ENCODE measurements around the gene PLAAT2. TPM values are rescaled to one million over a fixed set of nuclear protein-coding genes. Genes with fewer than 3 reads are reported as not detected.

PLAAT2 gene
- polyA plus RNA-seq, 1 of the 3 experiments (the other 2 are of a cell fraction): 0.53 TPM

GRCh38 chr11:63510360-63511047 is 52.7 kb downstream of the PLAAT2 start:
- H3K4me1 ChIP-seq (ENCODE audit: control insufficient read depth in 1 of 2, insufficient read depth in 2 of 2, low read depth in 1 of 2, low read length in 1 of 2): peaks cover 0 to 3% of the 10 kb centered on the region in 2 experiments; a peak in 1 of 4 replicates
- WGBS (ENCODE audit: low lambda C conversion rate): 71% methylated on average over 6 of the region's 7 CpGs
- H3K36me3 ChIP-seq (replicated peaks in 1 of 2; ENCODE audit: control insufficient read depth in 1 of 2, insufficient read depth in 2 of 2, low read length in 1 of 2): no peaks in the 10 kb centered on the region
- POLR2A ChIA-PET: no interaction called here
- no peaks in the 10 kb centered on the region; the same call in 1 of the 2 replicates for H3K27me3 ChIP-seq (ENCODE audit: insufficient read depth)
- CTCF ChIA-PET: interaction anchor here (2.2 to 2.7 kb wide), 2 partner anchors 10 to 31 kb away, joined by 10 read pairs; no protein-coding TSS in a partner anchor
- H4K20me1 ChIP-seq (ENCODE audit: insufficient read depth): no peaks in the 10 kb centered on the region
- H3K4me3 ChIP-seq (ENCODE audit: low read depth in 2 of 2, low read length in 1 of 2): no peak overlapping the region
- no peaks in the 10 kb centered on the region for H3K9me2 ChIP-seq
- DNase-seq: no peak
- TF ChIP-seq GATA2 (CRISPR knock-in tag; IDR thresholded peaks at IDR 0.05): no peak
- TF ChIP-seq NRF1 (IDR thresholded peaks at IDR 0.05; ENCODE audit: low read depth, low read length): no peak
- no peak for TF ChIP-seq IRF3 (IDR thresholded peaks at IDR 0.05; ENCODE audit: low read depth, low read length)
- TF ChIP-seq EP300 (IDR thresholded peaks at IDR 0.05; ENCODE audit: borderline replicate concordance in 1 of 2, low read depth in 1 of 2, low read length in 1 of 2): no peak
- TF ChIP-seq TCF12 (IDR thresholded peaks at IDR 0.05): no peak
- TF ChIP-seq, protein P1, sequence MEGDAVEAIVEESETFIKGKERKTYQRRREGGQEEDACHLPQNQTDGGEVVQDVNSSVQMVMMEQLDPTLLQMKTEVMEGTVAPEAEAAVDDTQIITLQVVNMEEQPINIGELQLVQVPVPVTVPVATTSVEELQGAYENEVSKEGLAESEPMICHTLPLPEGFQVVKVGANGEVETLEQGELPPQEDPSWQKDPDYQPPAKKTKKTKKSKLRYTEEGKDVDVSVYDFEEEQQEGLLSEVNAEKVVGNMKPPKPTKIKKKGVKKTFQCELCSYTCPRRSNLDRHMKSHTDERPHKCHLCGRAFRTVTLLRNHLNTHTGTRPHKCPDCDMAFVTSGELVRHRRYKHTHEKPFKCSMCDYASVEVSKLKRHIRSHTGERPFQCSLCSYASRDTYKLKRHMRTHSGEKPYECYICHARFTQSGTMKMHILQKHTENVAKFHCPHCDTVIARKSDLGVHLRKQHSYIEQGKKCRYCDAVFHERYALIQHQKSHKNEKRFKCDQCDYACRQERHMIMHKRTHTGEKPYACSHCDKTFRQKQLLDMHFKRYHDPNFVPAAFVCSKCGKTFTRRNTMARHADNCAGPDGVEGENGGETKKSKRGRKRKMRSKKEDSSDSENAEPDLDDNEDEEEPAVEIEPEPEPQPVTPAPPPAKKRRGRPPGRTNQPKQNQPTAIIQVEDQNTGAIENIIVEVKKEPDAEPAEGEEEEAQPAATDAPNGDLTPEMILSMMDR (IDR thresholded peaks at IDR 0.05): no peak
- no peak for TF ChIP-seq PBX3 (IDR thresholded peaks at IDR 0.05)
- TF ChIP-seq GABPA (IDR thresholded peaks at IDR 0.05; ENCODE audit: low read depth): no peak
- TF ChIP-seq MXI1 (IDR thresholded peaks at IDR 0.05; ENCODE audit: low read depth, low read length): no peak
- no peak for TF ChIP-seq REST (IDR thresholded peaks at IDR 0.05; ENCODE audit: low read depth, low read length)
- TF ChIP-seq NFIC (IDR thresholded peaks at IDR 0.05; ENCODE audit: borderline replicate concordance): no peak
- TF ChIP-seq FOXM1 (IDR thresholded peaks at IDR 0.05; ENCODE audit: low read depth): no peak
- TF ChIP-seq RCOR1 (IDR thresholded peaks at IDR 0.05; ENCODE audit: low read length): no peak
- TF ChIP-seq SIN3A (IDR thresholded peaks at IDR 0.05; ENCODE audit: borderline replicate concordance, low read depth, low read length): no peak
- TF ChIP-seq MEF2A (IDR thresholded peaks at IDR 0.05; ENCODE audit: borderline replicate concordance, low read depth): no peak
- H3K9me3 ChIP-seq: no peaks in the 10 kb centered on the region
- H3K27ac ChIP-seq (ENCODE audit: low read depth in 2 of 2, low read length in 1 of 2): no peak overlapping the region
- H2AFZ ChIP-seq (ENCODE audit: low read depth): no peak overlapping the region
- no peak overlapping the region for H3K4me2 ChIP-seq
- H3F3A ChIP-seq (replicated peaks; ENCODE audit: insufficient read depth): no peaks in the 10 kb centered on the region
- no peak overlapping the region for H3K9ac ChIP-seq
- no peaks in the 10 kb centered on the region for H3K79me2 ChIP-seq (ENCODE audit: insufficient read depth)
